ENCODE results near the gene TMEM123. TPM values are rescaled to one million over a fixed set of nuclear protein-coding genes. Genes with fewer than 3 reads are reported as not detected.

TMEM123 gene
- total and polyA plus RNA-seq, 2 of the 4 experiments (the other 2 are of a cell fraction): 96.9 to 127 TPM

DNA sequence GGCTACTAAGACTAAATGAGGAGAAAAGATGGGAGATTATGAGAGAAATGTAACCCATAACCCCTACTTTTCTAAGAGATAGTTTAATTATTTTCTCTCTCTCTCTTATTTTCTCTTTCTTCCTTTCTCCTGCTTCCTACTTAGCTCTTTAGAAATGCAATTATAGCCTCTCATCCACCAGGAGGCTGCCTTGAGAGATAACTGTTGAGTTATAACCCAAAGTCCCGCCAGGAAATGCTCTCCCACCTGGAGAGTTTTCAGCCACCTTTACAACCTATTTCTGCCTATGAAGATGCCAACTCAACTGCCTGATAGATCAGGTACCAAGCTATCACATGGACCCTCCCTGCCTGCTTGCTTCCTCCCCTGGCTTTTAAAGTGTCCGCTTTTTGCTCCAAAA lies 34.0 kb upstream of the TMEM123 start:
- ChIA-PET POLR2A (ENCODE audit: unreplicated experiment) (no interaction called here), CTCF (no interaction called here)
- intact Hi-C loops (cut with micrococcal nuclease): no loop called here
- Histone ChIP-seq H2AK9ac (replicated peaks; ENCODE audit: low read depth, low read length, poor library complexity) (no peak overlapping the region), H2BK20ac (ENCODE audit: low read depth, low read length) (no peak overlapping the region), H3K4me3 (ENCODE audit: insufficient read depth, low read depth, low read length) (no peak overlapping the region), H3K14ac (replicated peaks; ENCODE audit: low read depth, low read length) (no peak overlapping the region), H2BK120ac (ENCODE audit: low read depth, low read length) (no peak overlapping the region), H3K4me1 (ENCODE audit: control insufficient read depth, insufficient read depth, low read length) (peaks cover 3% of the 10 kb centered on the region), H3K18ac (ENCODE audit: low read depth, low read length) (no peak overlapping the region), H3K4ac (ENCODE audit: low read depth, low read length) (no peak overlapping the region), H4K20me1 (ENCODE audit: insufficient read depth, low read length) (no peaks in the 10 kb centered on the region), H4K5ac (ENCODE audit: low read depth, low read length) (no peak overlapping the region), H3K79me1 (ENCODE audit: low read depth in 1 of 2, low read length in 2 of 2) (no peaks in the 10 kb centered on the region), H3K56ac (ENCODE audit: extremely low read depth, insufficient read depth, low read length) (no peak overlapping the region), H2BK15ac (ENCODE audit: low read depth, low read length) (no peak overlapping the region), H4K8ac (ENCODE audit: low read depth in 2 of 2, low read length in 2 of 2) (no peak overlapping the region), H3K9me1 (ENCODE audit: insufficient read depth, low read length) (no peaks in the 10 kb centered on the region), H3K9ac (ENCODE audit: low read depth, low read length) (no peak overlapping the region), H3K9me3 (ENCODE audit: control insufficient read depth, insufficient read depth, low read length) (no peaks in the 10 kb centered on the region), H3K27me3 (ENCODE audit: control insufficient read depth, insufficient read depth, low read length) (no peaks in the 10 kb centered on the region; the same call in 1 of the 2 replicates), H3K4me2 (ENCODE audit: low read depth, low read length) (no peak overlapping the region), H2AFZ (replicated peaks; ENCODE audit: low read length, poor library complexity) (no peak overlapping the region), H3K23ac (ENCODE audit: low read depth, low read length) (peak overlapping the region; percentile 23; the same call in 1 of the 2 replicates), H2AK5ac (ENCODE audit: low read depth, low read length) (no peak overlapping the region), H3K27ac (ENCODE audit: insufficient read depth, low read length) (no peak overlapping the region), H2BK5ac (ENCODE audit: low read depth, low read length, poor library complexity, severe bottlenecking) (no peak overlapping the region), H3K36me3 (ENCODE audit: control insufficient read depth, insufficient read depth, low read length) (no peaks in the 10 kb centered on the region), H4K91ac (ENCODE audit: insufficient read depth, low read depth, low read length) (no peak overlapping the region)
- in situ Hi-C loops (cut with MboI; ENCODE audit: low sequenced_read_pairs): loop anchor here (25.0 kb wide), 1 partner anchor 1049 kb away; no protein-coding TSS in a partner anchor
- no peak for ATAC-seq (ENCODE audit: low read depth)
- WGBS, 2 experiments (ENCODE audit: extremely low coverage in 2 of 2, insufficient read length in 1 of 2): 100% methylated on average over 1 of the region's 2 CpGs; no CpG with 5 or more reads in 1 of the 2 experiments
- DNase-seq: no peak
- dilution Hi-C loops (cut with HindIII; ENCODE audit: low sequenced_read_pairs, unreplicated experiment): no loop called here
- TF ChIP-seq RCOR1 (IDR thresholded peaks at IDR 0.05; ENCODE audit: insufficient replicate concordance, low read length) (no peak), CTCF (conservative IDR thresholded peaks at IDR 0.05; ENCODE audit: low read depth, low read length) (no peak), CEBPB (IDR thresholded peaks at IDR 0.05; ENCODE audit: low read depth, low read length) (no peak), MAFK (IDR thresholded peaks at IDR 0.05; ENCODE audit: low read depth, low read length) (no peak), CHD1 (IDR thresholded peaks at IDR 0.05; ENCODE audit: low read depth, low read length) (no peak), ELK1 (IDR thresholded peaks at IDR 0.05; ENCODE audit: borderline replicate concordance, low read depth, low read length) (no peak), SMC3 (IDR thresholded peaks at IDR 0.05; ENCODE audit: low read depth, low read length) (no peak), MXI1 (IDR thresholded peaks at IDR 0.05; ENCODE audit: borderline replicate concordance, low read depth, low read length) (no peak), BHLHE40 (IDR thresholded peaks at IDR 0.05; ENCODE audit: low read depth, low read length) (no peak)
- TF ChIP-seq, protein P1, sequence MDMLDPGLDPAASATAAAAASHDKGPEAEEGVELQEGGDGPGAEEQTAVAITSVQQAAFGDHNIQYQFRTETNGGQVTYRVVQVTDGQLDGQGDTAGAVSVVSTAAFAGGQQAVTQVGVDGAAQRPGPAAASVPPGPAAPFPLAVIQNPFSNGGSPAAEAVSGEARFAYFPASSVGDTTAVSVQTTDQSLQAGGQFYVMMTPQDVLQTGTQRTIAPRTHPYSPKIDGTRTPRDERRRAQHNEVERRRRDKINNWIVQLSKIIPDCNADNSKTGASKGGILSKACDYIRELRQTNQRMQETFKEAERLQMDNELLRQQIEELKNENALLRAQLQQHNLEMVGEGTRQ (IDR thresholded peaks at IDR 0.05; ENCODE audit: low read depth, low read length): no peak
- no TSS peak for BruUV-seq (replicated peaks)
